ENCODE data around the gene MCOLN2. TPM values are rescaled to one million over a fixed set of nuclear protein-coding genes. Genes with fewer than 3 reads are reported as not detected.
A peak's percentile ranks its signal among the peaks of the same experiment; 100 is the strongest.

MCOLN2 gene
- total RNA-seq, 1 donor: 1.8 TPM

GRCh38 chr1:85030536-85030935, 33.6 kb upstream of the MCOLN2 start:
- no peak overlapping the region for H2AFZ ChIP-seq (ENCODE audit: low read length)
- no peaks in the 10 kb centered on the region for H3K79me2 ChIP-seq (ENCODE audit: insufficient read depth, low read length)
- H3K9me3 ChIP-seq (ENCODE audit: low read depth, low read length): no peaks in the 10 kb centered on the region
- peaks cover 1% of the 10 kb centered on the region for H3K27me3 ChIP-seq (ENCODE audit: insufficient read depth, low read length)
- H3K4me2 ChIP-seq (ENCODE audit: insufficient read depth, low read length): no peak overlapping the region
- H4K20me1 ChIP-seq (ENCODE audit: insufficient read depth, low read length): no peaks in the 10 kb centered on the region
- H3K36me3 ChIP-seq (ENCODE audit: insufficient read depth, low read length): no peaks in the 10 kb centered on the region
- H3K4me3 ChIP-seq (ENCODE audit: insufficient read depth, low read length): no peak overlapping the region
- peaks cover 3% of the 10 kb centered on the region for H3K4me1 ChIP-seq (ENCODE audit: insufficient read depth, low read length)
- no peak overlapping the region for H3K27ac ChIP-seq (ENCODE audit: low read depth, low read length)
- TF ChIP-seq CTCF (IDR thresholded peaks at IDR 0.05; ENCODE audit: extremely low read depth, low read depth, low read length): no peak
- no peak for DNase-seq (ENCODE audit: insufficient read length, low spot score, missing footprints)

GRCh38 chr1:85028151-85028550, 31.2 kb upstream of the MCOLN2 start:
- Histone ChIP-seq H3K36me3 (ENCODE audit: insufficient read depth, low read length) (no peaks in the 10 kb centered on the region), H3K9me3 (ENCODE audit: low read depth, low read length) (no peaks in the 10 kb centered on the region), H3K79me2 (ENCODE audit: insufficient read depth, low read length) (no peaks in the 10 kb centered on the region), H3K4me2 (ENCODE audit: insufficient read depth, low read length) (no peak overlapping the region), H3K27ac (ENCODE audit: low read depth, low read length) (no peak overlapping the region), H4K20me1 (ENCODE audit: insufficient read depth, low read length) (no peaks in the 10 kb centered on the region), H3K4me1 (ENCODE audit: insufficient read depth, low read length) (peaks cover 3% of the 10 kb centered on the region), H3K27me3 (ENCODE audit: insufficient read depth, low read length) (peaks cover 7% of the 10 kb centered on the region), H2AFZ (ENCODE audit: low read length) (no peak overlapping the region), H3K4me3 (ENCODE audit: insufficient read depth, low read length) (no peak overlapping the region)
- no peak for TF ChIP-seq CTCF (IDR thresholded peaks at IDR 0.05; ENCODE audit: extremely low read depth, low read depth, low read length)
- DNase-seq (ENCODE audit: insufficient read length, low spot score, missing footprints): no peak

DNA sequence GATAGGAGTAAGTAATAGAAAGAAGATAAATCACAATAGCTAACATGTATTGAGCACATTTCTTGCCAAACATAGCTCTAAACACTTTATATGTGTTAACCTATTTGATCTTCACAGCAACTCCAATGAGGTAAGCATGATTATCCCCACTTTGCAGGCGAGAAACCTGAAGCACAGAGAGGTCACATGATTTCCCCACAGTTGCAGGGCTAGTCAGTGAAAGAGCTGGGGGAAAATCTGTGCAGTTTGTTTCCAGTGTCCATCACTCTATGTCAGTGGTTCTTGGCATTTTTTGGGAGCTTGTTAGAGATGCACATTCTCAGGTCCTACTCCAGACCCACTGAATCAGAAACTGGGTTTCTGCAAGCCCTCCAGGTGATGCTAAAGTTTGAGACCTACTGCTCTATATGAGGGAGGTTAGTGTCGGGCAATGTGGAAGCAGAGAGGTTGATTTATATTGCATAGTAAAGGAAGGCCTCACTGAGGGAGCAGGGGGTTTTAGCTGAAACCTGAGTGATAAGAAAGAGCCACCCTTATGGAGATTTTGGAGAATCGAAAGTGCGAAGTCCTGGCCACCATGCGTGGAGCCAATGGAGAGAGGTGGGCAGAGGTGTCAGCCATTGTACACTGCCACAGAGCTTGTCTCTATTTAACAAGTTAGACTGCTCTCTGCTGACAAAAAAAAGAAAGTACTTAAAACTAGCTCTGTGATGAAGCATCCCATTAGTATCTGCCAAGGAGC, 30.5 kb upstream of the MCOLN2 start:
- H3K27me3 ChIP-seq (ENCODE audit: insufficient read depth, low read length): peaks cover 7% of the 10 kb centered on the region
- TF ChIP-seq CTCF (IDR thresholded peaks at IDR 0.05; ENCODE audit: extremely low read depth, low read depth, low read length): peak; percentile 29
- DNase-seq (ENCODE audit: insufficient read length, low spot score, missing footprints): no peak

GRCh38 chr1:85025940-85026339, 29.0 kb upstream of the MCOLN2 start:
- Histone ChIP-seq H3K4me3 (ENCODE audit: insufficient read depth, low read length) (no peak overlapping the region), H4K20me1 (ENCODE audit: insufficient read depth, low read length) (no peaks in the 10 kb centered on the region), H2AFZ (ENCODE audit: low read length) (no peak overlapping the region), H3K79me2 (ENCODE audit: insufficient read depth, low read length) (no peaks in the 10 kb centered on the region), H3K36me3 (ENCODE audit: insufficient read depth, low read length) (no peaks in the 10 kb centered on the region), H3K4me1 (ENCODE audit: insufficient read depth, low read length) (no peaks in the 10 kb centered on the region), H3K9me3 (ENCODE audit: low read depth, low read length) (no peaks in the 10 kb centered on the region), H3K27me3 (ENCODE audit: insufficient read depth, low read length) (peaks cover 12% of the 10 kb centered on the region), H3K4me2 (ENCODE audit: insufficient read depth, low read length) (no peak overlapping the region), H3K27ac (ENCODE audit: low read depth, low read length) (no peak overlapping the region)
- DNase-seq (ENCODE audit: insufficient read length, low spot score, missing footprints): no peak
- no peak for TF ChIP-seq CTCF (IDR thresholded peaks at IDR 0.05; ENCODE audit: extremely low read depth, low read depth, low read length)

More for the DNA sequence above, 30.5 kb upstream of the MCOLN2 start:
- no peaks in the 10 kb centered on the region for H3K4me1 ChIP-seq (ENCODE audit: insufficient read depth, low read length)
- H2AFZ ChIP-seq (ENCODE audit: low read length): peak overlapping the region; percentile 78
- H3K4me3 ChIP-seq (ENCODE audit: insufficient read depth, low read length): no peak overlapping the region
- no peaks in the 10 kb centered on the region for H4K20me1 ChIP-seq (ENCODE audit: insufficient read depth, low read length)
- H3K79me2 ChIP-seq (ENCODE audit: insufficient read depth, low read length): no peaks in the 10 kb centered on the region
- no peaks in the 10 kb centered on the region for H3K36me3 ChIP-seq (ENCODE audit: insufficient read depth, low read length)
- no peaks in the 10 kb centered on the region for H3K9me3 ChIP-seq (ENCODE audit: low read depth, low read length)
- H3K4me2 ChIP-seq (ENCODE audit: insufficient read depth, low read length): no peak overlapping the region
- no peak overlapping the region for H3K27ac ChIP-seq (ENCODE audit: low read depth, low read length)

Data from osteoblast (primary cell).